ENCODE measurements around the gene ADCYAP1R1.

The ADCYAP1R1 gene

DNA sequence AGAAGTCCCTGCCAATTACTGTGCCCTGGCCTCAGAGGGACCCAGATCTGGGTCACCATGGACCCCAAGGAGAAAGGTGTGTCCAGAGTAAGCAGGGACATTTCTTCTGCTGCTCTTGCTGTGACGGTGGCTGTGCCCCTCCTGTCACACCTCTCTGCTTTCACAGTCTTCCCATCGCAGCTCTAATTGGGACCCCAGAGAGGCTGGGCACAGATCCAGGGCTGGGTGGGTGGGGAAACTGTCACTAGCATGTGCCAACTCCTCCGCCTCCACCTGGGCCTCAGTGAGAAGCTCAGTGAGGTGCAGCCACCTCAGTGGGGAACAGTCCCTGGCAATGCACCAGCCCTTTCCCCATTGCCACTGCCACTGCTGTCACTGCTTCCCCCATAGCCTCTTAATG, 37.3 kb upstream of the ADCYAP1R1 start:
- no peak for DNase-seq
- Mint-ChIP-seq H3K4me3 (no peak overlapping the region), H3K4me1 (peaks cover 7% of the 10 kb centered on the region), H3K9me3 (peaks cover 17% of the 10 kb centered on the region), H3K27me3 (ENCODE audit: low read depth, poor library complexity) (peaks cover 10% of the 10 kb centered on the region), H3K27ac (no peak overlapping the region), H3K36me3 (ENCODE audit: low read depth) (no peaks in the 10 kb centered on the region)
- TF ChIP-seq, protein P1, sequence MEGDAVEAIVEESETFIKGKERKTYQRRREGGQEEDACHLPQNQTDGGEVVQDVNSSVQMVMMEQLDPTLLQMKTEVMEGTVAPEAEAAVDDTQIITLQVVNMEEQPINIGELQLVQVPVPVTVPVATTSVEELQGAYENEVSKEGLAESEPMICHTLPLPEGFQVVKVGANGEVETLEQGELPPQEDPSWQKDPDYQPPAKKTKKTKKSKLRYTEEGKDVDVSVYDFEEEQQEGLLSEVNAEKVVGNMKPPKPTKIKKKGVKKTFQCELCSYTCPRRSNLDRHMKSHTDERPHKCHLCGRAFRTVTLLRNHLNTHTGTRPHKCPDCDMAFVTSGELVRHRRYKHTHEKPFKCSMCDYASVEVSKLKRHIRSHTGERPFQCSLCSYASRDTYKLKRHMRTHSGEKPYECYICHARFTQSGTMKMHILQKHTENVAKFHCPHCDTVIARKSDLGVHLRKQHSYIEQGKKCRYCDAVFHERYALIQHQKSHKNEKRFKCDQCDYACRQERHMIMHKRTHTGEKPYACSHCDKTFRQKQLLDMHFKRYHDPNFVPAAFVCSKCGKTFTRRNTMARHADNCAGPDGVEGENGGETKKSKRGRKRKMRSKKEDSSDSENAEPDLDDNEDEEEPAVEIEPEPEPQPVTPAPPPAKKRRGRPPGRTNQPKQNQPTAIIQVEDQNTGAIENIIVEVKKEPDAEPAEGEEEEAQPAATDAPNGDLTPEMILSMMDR (IDR thresholded peaks at IDR 0.05), result no peak

- TF ChIP-seq, protein P1 (IDR thresholded peaks at IDR 0.05), result no peak
- peaks cover 4% of the 10 kb centered on the region for H3K9me3 Mint-ChIP-seq
- no peaks in the 10 kb centered on the region for H3K36me3 Mint-ChIP-seq (ENCODE audit: low read depth)
- no peak overlapping the region for H3K4me3 Mint-ChIP-seq
- no peak overlapping the region for H3K27ac Mint-ChIP-seq
- H3K27me3 Mint-ChIP-seq (ENCODE audit: low read depth, poor library complexity), result no peaks in the 10 kb centered on the region
- peaks cover 9% of the 10 kb centered on the region for H3K4me1 Mint-ChIP-seq
- no peak for DNase-seq
Measured at GRCh38 chr7:31017032-31017675, 35.0 kb upstream of the ADCYAP1R1 start.

GRCh38 chr7:31017721-31018120, 34.4 kb upstream of the ADCYAP1R1 start:
- H3K4me1 Mint-ChIP-seq, result peaks cover 15% of the 10 kb centered on the region
- H3K27ac Mint-ChIP-seq, result no peak overlapping the region
- DNase-seq, result no peak
- H3K9me3 Mint-ChIP-seq, result peaks cover 2% of the 10 kb centered on the region
- H3K4me3 Mint-ChIP-seq, result no peak overlapping the region
- H3K27me3 Mint-ChIP-seq (ENCODE audit: low read depth, poor library complexity), result no peaks in the 10 kb centered on the region
- H3K36me3 Mint-ChIP-seq (ENCODE audit: low read depth), result no peaks in the 10 kb centered on the region
- TF ChIP-seq, protein P1 (IDR thresholded peaks at IDR 0.05), result no peak

- Mint-ChIP-seq H3K4me1 (peaks cover 16% of the 10 kb centered on the region), H3K9me3 (no peaks in the 10 kb centered on the region), H3K27me3 (ENCODE audit: low read depth, poor library complexity) (peaks cover 5% of the 10 kb centered on the region), H3K4me3 (no peak overlapping the region), H3K36me3 (ENCODE audit: low read depth) (no peaks in the 10 kb centered on the region), H3K27ac (no peak overlapping the region)
- TF ChIP-seq, protein P1 (IDR thresholded peaks at IDR 0.05), result no peak
- no peak for DNase-seq
Measured at GRCh38 chr7:31019509-31019908, 32.6 kb upstream of the ADCYAP1R1 start.

GRCh38 chr7:31020161-31020560, 31.9 kb upstream of the ADCYAP1R1 start:
- Mint-ChIP-seq H3K9me3 (no peaks in the 10 kb centered on the region), H3K27me3 (ENCODE audit: low read depth, poor library complexity) (peaks cover 8% of the 10 kb centered on the region), H3K36me3 (ENCODE audit: low read depth) (no peaks in the 10 kb centered on the region), H3K4me3 (no peak overlapping the region), H3K4me1 (peaks cover 17% of the 10 kb centered on the region), H3K27ac (no peak overlapping the region)
- TF ChIP-seq, protein P1 (IDR thresholded peaks at IDR 0.05), result no peak
- no peak for DNase-seq

GRCh38 chr7:31020652-31021051, 31.5 kb upstream of the ADCYAP1R1 start:
- Mint-ChIP-seq H3K36me3 (ENCODE audit: low read depth) (no peaks in the 10 kb centered on the region), H3K9me3 (no peaks in the 10 kb centered on the region), H3K4me3 (no peak overlapping the region), H3K27me3 (ENCODE audit: low read depth, poor library complexity) (peaks cover 11% of the 10 kb centered on the region), H3K4me1 (peaks cover 21% of the 10 kb centered on the region), H3K27ac (no peak overlapping the region)
- TF ChIP-seq, protein P1 (IDR thresholded peaks at IDR 0.05), result no peak
- DNase-seq, result no peak

Data from nephron progenitor cell (in vitro differentiated cells).